Stomach (tissue), 8 donors: Measurements from ENCODE around the gene FANCE. TPM values are rescaled to one million over a fixed set of nuclear protein-coding genes. Genes with fewer than 3 reads are reported as not detected.

Source experiments
- polyA plus RNA-seq, 3 donors: library from polyadenylated mRNA; stranded (reverse); fragments of 200-250 nt; gene quantifications; one replicate each; pipeline ENCODE4 v1.2.3, GENCODE V29; 2013
- small RNA-seq, 4 donors: library from RNA; depleted of rRNA; stranded (forward); fragments of <200 nt; gene quantifications; one replicate each; pipeline ENCODE3, GENCODE V24; 2016
- total RNA-seq, 5 donors: library from RNA; depleted of rRNA; stranded (reverse); fragments of >200 nt; gene quantifications; one replicate each; pipeline versions ENCODE4 v1.1.0 to v1.2.3, GENCODE V29; 2014 to 2016
- donor health status: healthy with polysubstance abuse.
- donor health status: Bipolar disorder and iron deficiency.
- donor health status: healthy.

The FANCE gene
- total and polyA plus RNA-seq, 8 donors: 1.3 to 8.3 (median 3.3) TPM

Small RNAs within 50 kb of the gene (small RNA-seq; reads per million reads assigned to genes)
- 0 reads per million in 4 donors for gene MIR7111

Other genes with a start within 250 kb of the FANCE start
- 1 to 10 TPM in 2 of 5 donors, under 1 TPM in 2, not detected in 1; 0.29 to 2.3 (median 0.77) TPM for gene SCUBE3, start 238.4 kb upstream of the FANCE start, total RNA-seq
- under 1 TPM; 0.15 to 0.31 (median 0.23) TPM for gene SCUBE3, start 238.4 kb upstream of the FANCE start, polyA plus RNA-seq
- 10 to 100 TPM; 15.1 to 92.0 (median 38.2) TPM for gene ZNF76, start 192.6 kb upstream of the FANCE start, total RNA-seq
- gene ZNF76, start 192.6 kb upstream of the FANCE start, polyA plus RNA-seq: 10 to 100 TPM; 19.4 to 23.8 (median 23.2) TPM
- gene DEF6, start 154.5 kb upstream of the FANCE start, total RNA-seq: 10 to 100 TPM in 4 of 5 donors, 1 to 10 TPM in 1; 4.9 to 35.3 (median 14.9) TPM
- gene DEF6, start 154.5 kb upstream of the FANCE start, polyA plus RNA-seq: 10 to 100 TPM; 15.2 to 32.8 (median 17.7) TPM
- 10 to 100 TPM in 3 of 5 donors, 1 to 10 TPM in 2; 2.6 to 34.6 (median 10.5) TPM for gene PPARD, start 109.8 kb upstream of the FANCE start, total RNA-seq
- 10 to 100 TPM; 13.8 to 33.1 (median 22.0) TPM for gene PPARD, start 109.8 kb upstream of the FANCE start, polyA plus RNA-seq
- gene RPL10A, start 16.1 kb downstream of the FANCE start, total RNA-seq: 1,000 to 10,000 TPM in 3 of 5 donors, 100 to 1,000 TPM in 2; 584 to 2,035 (median 1,370) TPM
- 1,000 to 10,000 TPM; 1,897 to 2,710 (median 2,028) TPM for gene RPL10A, start 16.1 kb downstream of the FANCE start, polyA plus RNA-seq
- gene TEAD3, start 44.7 kb downstream of the FANCE start, total RNA-seq: 10 to 100 TPM; 13.0 to 49.1 (median 19.1) TPM
- 10 to 100 TPM; 18.4 to 31.0 (median 18.6) TPM for gene TEAD3, start 44.7 kb downstream of the FANCE start, polyA plus RNA-seq
- gene TULP1, start 60.6 kb downstream of the FANCE start, total RNA-seq: not detected
- gene TULP1, start 60.6 kb downstream of the FANCE start, polyA plus RNA-seq: under 1 TPM in 1 of 3 donors, not detected in 2; 0.05 TPM
- 100 to 1,000 TPM in 4 of 5 donors, 10 to 100 TPM in 1; 68.1 to 209 (median 168) TPM for gene FKBP5, start 236.6 kb downstream of the FANCE start, total RNA-seq
- gene FKBP5, start 236.6 kb downstream of the FANCE start, polyA plus RNA-seq: 10 to 100 TPM; 89.2 to 97.2 (median 91.1) TPM